Upper lobe of left lung (tissue), 4 donors: ENCODE results near the gene SMAD6.

ENCODE experiments used
- CTCF ChIP-seq, 6 experiments: fragments of 450-650 bp in 4 of 6; fragments of 200-600 bp in 2 of 6; sonication (generic) in 2 of 6; IDR thresholded peaks; one replicate each; pipeline ENCODE4 v1.5.1; 2016 to 2019; ENCODE audit warnings: antibody characterized with exemption in 6 of 6
- EP300 ChIP-seq, 4 donors: sonication (generic); formaldehyde crosslinking; IDR thresholded peaks; one replicate each; pipeline ENCODE4 v1.5.1; 2017; ENCODE audit warnings: antibody characterized with exemption in 4 of 4, control low read depth in 2 of 4
- POLR2A ChIP-seq, 4 donors: fragments of 450-650 bp; IDR thresholded peaks; one replicate each; pipeline ENCODE4 v1.5.1; 2016 to 2017; ENCODE audit warnings: antibody characterized with exemption in 4 of 4, mild to moderate bottlenecking in 2 of 4

- TF ChIP-seq POLR2A (IDR thresholded peaks at IDR 0.05) (no peak), CTCF (IDR thresholded peaks at IDR 0.05) (no peak), EP300 (IDR thresholded peaks at IDR 0.05) (no peak)
These were observed 96.5 kb downstream of the SMAD6 start for GRCh38 chr15:66798426-66799061.
